ENCODE measurements around the gene B3GNT2. TPM values are rescaled to one million over a fixed set of nuclear protein-coding genes. Genes with fewer than 3 reads are reported as not detected.

The B3GNT2 gene
- total and polyA plus RNA-seq, 9 of the 15 experiments (the other 6 are each of a cell fraction or from before 2014, with no cell fraction given), result 6.0 to 38.9 (median 25.0) TPM

DNA sequence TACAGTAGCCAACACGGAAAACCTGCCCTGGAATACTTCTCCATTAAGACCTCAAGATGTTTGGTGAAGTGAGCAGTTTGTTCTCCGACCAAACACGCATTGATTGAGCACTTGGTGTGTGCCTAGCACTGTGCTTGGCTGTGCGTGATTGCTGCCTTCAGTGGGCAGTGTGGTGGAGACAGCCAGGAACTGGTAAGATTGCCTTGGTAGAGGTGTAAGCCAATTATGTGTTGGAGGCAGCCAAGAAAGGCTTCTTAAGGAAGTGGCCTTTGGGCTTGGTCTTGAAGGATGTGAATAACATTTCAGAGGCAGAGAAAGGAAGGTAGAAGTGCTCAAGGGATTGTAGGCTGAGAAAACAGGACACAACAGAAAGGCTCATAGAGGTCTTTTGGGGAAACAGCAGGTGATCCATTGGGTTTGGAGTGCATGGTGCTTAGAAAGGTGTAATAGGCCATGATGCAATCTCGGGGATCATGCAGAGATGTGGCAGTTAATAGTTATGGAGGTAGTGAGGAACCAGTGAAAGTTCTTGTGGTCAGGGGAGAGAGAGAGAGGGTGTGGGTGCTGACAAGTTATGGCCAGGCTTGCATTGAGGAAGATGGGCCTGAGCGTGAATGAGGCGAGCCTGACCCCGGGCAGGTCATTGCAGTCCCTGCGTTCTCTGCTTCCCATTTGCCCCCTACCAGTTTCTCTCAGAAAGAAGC, 6.3 kb downstream of the B3GNT2 start (continued):
- TF ChIP-seq, protein P1, sequence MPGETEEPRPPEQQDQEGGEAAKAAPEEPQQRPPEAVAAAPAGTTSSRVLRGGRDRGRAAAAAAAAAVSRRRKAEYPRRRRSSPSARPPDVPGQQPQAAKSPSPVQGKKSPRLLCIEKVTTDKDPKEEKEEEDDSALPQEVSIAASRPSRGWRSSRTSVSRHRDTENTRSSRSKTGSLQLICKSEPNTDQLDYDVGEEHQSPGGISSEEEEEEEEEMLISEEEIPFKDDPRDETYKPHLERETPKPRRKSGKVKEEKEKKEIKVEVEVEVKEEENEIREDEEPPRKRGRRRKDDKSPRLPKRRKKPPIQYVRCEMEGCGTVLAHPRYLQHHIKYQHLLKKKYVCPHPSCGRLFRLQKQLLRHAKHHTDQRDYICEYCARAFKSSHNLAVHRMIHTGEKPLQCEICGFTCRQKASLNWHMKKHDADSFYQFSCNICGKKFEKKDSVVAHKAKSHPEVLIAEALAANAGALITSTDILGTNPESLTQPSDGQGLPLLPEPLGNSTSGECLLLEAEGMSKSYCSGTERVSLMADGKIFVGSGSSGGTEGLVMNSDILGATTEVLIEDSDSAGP (CRISPR knock-in tag; IDR thresholded peaks at IDR 0.05), result no peak
- no peak for TF ChIP-seq TAF1 (IDR thresholded peaks at IDR 0.05; ENCODE audit: control insufficient read depth, extremely low read depth, insufficient read depth, low read length, severe bottlenecking)
- TF ChIP-seq, protein P2, sequence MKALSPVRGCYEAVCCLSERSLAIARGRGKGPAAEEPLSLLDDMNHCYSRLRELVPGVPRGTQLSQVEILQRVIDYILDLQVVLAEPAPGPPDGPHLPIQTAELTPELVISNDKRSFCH (CRISPR knock-in tag; IDR thresholded peaks at IDR 0.05), result no peak
- TF ChIP-seq, protein P2 (tag; IDR thresholded peaks at IDR 0.05), result 0 out of 2 replicates have a peak, but pooled peaks have one; percentile 43
- no peak for TF ChIP-seq FOXM1 (IDR thresholded peaks at IDR 0.05; ENCODE audit: low read depth)
- TF ChIP-seq FOXM1 (CRISPR knock-in tag; IDR thresholded peaks at IDR 0.05; ENCODE audit: low read depth), result no peak
- TF ChIP-seq, protein P3, sequence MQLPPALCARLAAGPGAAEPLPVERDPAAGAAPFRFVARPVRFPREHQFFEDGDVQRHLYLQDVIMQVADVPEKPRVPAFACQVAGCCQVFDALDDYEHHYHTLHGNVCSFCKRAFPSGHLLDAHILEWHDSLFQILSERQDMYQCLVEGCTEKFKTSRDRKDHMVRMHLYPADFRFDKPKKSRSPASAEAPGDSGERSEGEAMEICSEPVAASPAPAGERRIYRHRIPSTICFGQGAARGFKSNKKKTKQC (CRISPR knock-in tag; IDR thresholded peaks at IDR 0.05), result no peak
- TF ChIP-seq, protein P4, sequence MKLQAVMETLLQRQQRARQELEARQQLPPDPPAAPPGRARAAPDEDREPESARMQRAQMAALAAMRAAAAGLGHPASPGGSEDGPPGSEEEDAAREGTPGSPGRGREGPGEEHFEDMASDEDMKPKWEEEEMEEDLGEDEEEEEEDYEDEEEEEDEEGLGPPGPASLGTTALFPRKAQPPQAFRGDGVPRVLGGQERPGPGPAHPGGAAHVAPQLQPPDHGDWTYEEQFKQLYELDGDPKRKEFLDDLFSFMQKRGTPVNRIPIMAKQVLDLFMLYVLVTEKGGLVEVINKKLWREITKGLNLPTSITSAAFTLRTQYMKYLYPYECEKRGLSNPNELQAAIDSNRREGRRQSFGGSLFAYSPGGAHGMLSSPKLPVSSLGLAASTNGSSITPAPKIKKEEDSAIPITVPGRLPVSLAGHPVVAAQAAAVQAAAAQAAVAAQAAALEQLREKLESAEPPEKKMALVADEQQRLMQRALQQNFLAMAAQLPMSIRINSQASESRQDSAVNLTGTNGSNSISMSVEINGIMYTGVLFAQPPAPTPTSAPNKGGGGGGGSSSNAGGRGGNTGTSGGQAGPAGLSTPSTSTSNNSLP (IDR thresholded peaks at IDR 0.05; ENCODE audit: borderline replicate concordance, low read depth, low read length), result no peak
- TF ChIP-seq TRIM24 (IDR thresholded peaks at IDR 0.05), result peak in 1 of 2 experiments; percentile 27; a peak in 1 of 4 replicates
- no peak for TF ChIP-seq ZNF23 (CRISPR knock-in tag; IDR thresholded peaks at IDR 0.05)
- TF ChIP-seq, protein P5, sequence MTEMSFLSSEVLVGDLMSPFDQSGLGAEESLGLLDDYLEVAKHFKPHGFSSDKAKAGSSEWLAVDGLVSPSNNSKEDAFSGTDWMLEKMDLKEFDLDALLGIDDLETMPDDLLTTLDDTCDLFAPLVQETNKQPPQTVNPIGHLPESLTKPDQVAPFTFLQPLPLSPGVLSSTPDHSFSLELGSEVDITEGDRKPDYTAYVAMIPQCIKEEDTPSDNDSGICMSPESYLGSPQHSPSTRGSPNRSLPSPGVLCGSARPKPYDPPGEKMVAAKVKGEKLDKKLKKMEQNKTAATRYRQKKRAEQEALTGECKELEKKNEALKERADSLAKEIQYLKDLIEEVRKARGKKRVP (CRISPR knock-in tag; IDR thresholded peaks at IDR 0.05), result 0 out of 2 replicates have a peak, but pooled peaks have one; percentile 63
- no peak for TF ChIP-seq SREBF1 (IDR thresholded peaks at IDR 0.05; ENCODE audit: borderline replicate concordance, low read depth, low read length)
- peak in 1 of 2 experiments; percentile 42; a peak in 1 of 4 replicates for TF ChIP-seq HDAC1 (IDR thresholded peaks at IDR 0.05)
- no peak for TF ChIP-seq MECOM (CRISPR knock-in tag; IDR thresholded peaks at IDR 0.05)
- no peak; the same call in 1 of the 2 replicates for TF ChIP-seq TCF3 (CRISPR knock-in tag; IDR thresholded peaks at IDR 0.05)
- no peak for TF ChIP-seq ZBTB7A (IDR thresholded peaks at IDR 0.05; ENCODE audit: borderline replicate concordance, control insufficient read depth, low read depth, low read length)
- TF ChIP-seq ETS2 (tag; IDR thresholded peaks at IDR 0.05; ENCODE audit: borderline replicate concordance, poor library complexity, severe bottlenecking), result no peak
- TF ChIP-seq GABPB1 (CRISPR knock-in tag; IDR thresholded peaks at IDR 0.05), result no peak
- TF ChIP-seq FOXJ2 (tag; IDR thresholded peaks at IDR 0.05), result no peak
- TF ChIP-seq ZNF239 (CRISPR knock-in tag; IDR thresholded peaks at IDR 0.05), result no peak
- no peak for TF ChIP-seq SIRT6 (IDR thresholded peaks at IDR 0.05; ENCODE audit: low read depth, low read length)
- TF ChIP-seq HEY1 (CRISPR knock-in tag; IDR thresholded peaks at IDR 0.05; ENCODE audit: borderline replicate concordance), result no peak
- TF ChIP-seq XRCC4 (IDR thresholded peaks at IDR 0.05; ENCODE audit: extremely low read depth, insufficient read depth, insufficient read length), result no peak
- no peak for TF ChIP-seq CBX1 (IDR thresholded peaks at IDR 0.05; ENCODE audit: low read depth)

Data from K562 (cell line).